ENCODE results near the gene S100A13. TPM values are rescaled to one million over a fixed set of nuclear protein-coding genes. Genes with fewer than 3 reads are reported as not detected.

S100A13 gene
- total RNA-seq, 1 experiment from 2014 or later: 111 TPM

GRCh38 chr1:153569465-153569864 is 57.8 kb downstream of the S100A13 start:
- intact Hi-C loops (cut with micrococcal nuclease; ENCODE audit: unreplicated experiment) (no loop called here), in situ Hi-C loops (cut with HindIII; ENCODE audit: low pct_unique_long_range_greater_than_20kb, low sequenced_read_pairs) (no loop called here)
- ChIA-PET POLR2A (no interaction called here), CTCF (interaction anchor here (0.6 to 1.1 kb wide), 2 partner anchors 36 to 37 kb away, joined by 3 read pairs; no protein-coding TSS in a partner anchor)
- Histone ChIP-seq H3K36me3 (ENCODE audit: control insufficient read depth, insufficient read depth, low read length) (no peaks in the 10 kb centered on the region), H3K9me3 (ENCODE audit: control insufficient read depth, insufficient read depth, low read depth, low read length) (no peaks in the 10 kb centered on the region), H3K27ac (ENCODE audit: low read length) (peak overlapping the region; percentile 100), H3K4me3 (ENCODE audit: low read depth in 2 of 2, low read length in 2 of 2) (no peak overlapping the region), H3K27me3 (ENCODE audit: control insufficient read depth, insufficient read depth, low read length) (no peaks in the 10 kb centered on the region), H3K4me1 (ENCODE audit: control insufficient read depth, insufficient read depth, low read length) (peaks cover 44% of the 10 kb centered on the region)
- no peak for ATAC-seq
- no peak for TF ChIP-seq POLR2AphosphoS5 (IDR thresholded peaks at IDR 0.05; ENCODE audit: low read depth, low read length)
- no peak for TF ChIP-seq REST (IDR thresholded peaks at IDR 0.05; ENCODE audit: insufficient read depth in 1 of 2, low read depth in 2 of 2, low read length in 1 of 2)
- no peak for TF ChIP-seq CTCF (IDR thresholded peaks at IDR 0.05)
- no peak for DNase-seq (ENCODE audit: low read depth, low spot score)
- BruUV-seq (replicated peaks): no TSS peak

Other genes with a start within 250 kb of the S100A13 start
- gene S100A8, start 236.4 kb downstream of the S100A13 start, total RNA-seq (2021; ENCODE audit: unreplicated experiment): not detected
- not detected for gene S100A7A, start 211.0 kb downstream of the S100A13 start, total RNA-seq (2021; ENCODE audit: unreplicated experiment)
- not detected for gene S100A7, start 166.9 kb downstream of the S100A13 start, total RNA-seq (2021; ENCODE audit: unreplicated experiment)
- gene S100A6, start 91.5 kb downstream of the S100A13 start, total RNA-seq (2021; ENCODE audit: unreplicated experiment): 1,986 TPM
- gene S100A5, start 86.6 kb downstream of the S100A13 start, total RNA-seq (2021; ENCODE audit: unreplicated experiment): 0.72 TPM
- gene S100A4, start 81.7 kb downstream of the S100A13 start, total RNA-seq (2021; ENCODE audit: unreplicated experiment): 773 TPM
- 12.0 TPM for gene S100A3, start 78.2 kb downstream of the S100A13 start, total RNA-seq (2021; ENCODE audit: unreplicated experiment)
- gene S100A2, start 61.7 kb downstream of the S100A13 start, total RNA-seq (2021; ENCODE audit: unreplicated experiment): 6.2 TPM
- gene S100A16, start 14.4 kb downstream of the S100A13 start, total RNA-seq (2021; ENCODE audit: unreplicated experiment): 61.6 TPM
- 0.57 TPM for gene S100A14, start 11.2 kb downstream of the S100A13 start, total RNA-seq (2021; ENCODE audit: unreplicated experiment)
- 2.9 TPM for gene S100A1, start 929 bp upstream of the S100A13 start, total RNA-seq (2021; ENCODE audit: unreplicated experiment)
- 87.0 TPM for gene CHTOP, start 6.6 kb upstream of the S100A13 start, total RNA-seq (2021; ENCODE audit: unreplicated experiment)
- 46.8 TPM for gene SNAPIN, start 31.2 kb upstream of the S100A13 start, total RNA-seq (2021; ENCODE audit: unreplicated experiment)
- gene ILF2, start 43.5 kb upstream of the S100A13 start, total RNA-seq (2021; ENCODE audit: unreplicated experiment): 221 TPM
- gene NPR1, start 51.2 kb upstream of the S100A13 start, total RNA-seq (2021; ENCODE audit: unreplicated experiment): 0.36 TPM
- 77.3 TPM for gene INTS3, start 100.5 kb upstream of the S100A13 start, total RNA-seq (2021; ENCODE audit: unreplicated experiment)
- 8.0 TPM for gene SLC27A3, start 147.9 kb upstream of the S100A13 start, total RNA-seq (2021; ENCODE audit: unreplicated experiment)

All from Panc1 (cell line).